ENCODE data around the gene PPFIA3.
A peak's percentile ranks its signal among the peaks of the same experiment; 100 is the strongest.
"Not testable (repeated sequence)": the region's sequence is repeated elsewhere in the genome, so short reads cannot be mapped to it uniquely, and the experiment has no call there.

PPFIA3 gene

GRCh38 chr19:49103331-49104085 is 15.8 kb upstream of the PPFIA3 start:
- DNase-seq = no peak

GRCh38 chr19:49104229-49104864 is 15.0 kb upstream of the PPFIA3 start:
- no peak for DNase-seq

GRCh38 chr19:49106648-49107135 is 12.7 kb upstream of the PPFIA3 start:
- no peak for DNase-seq

GRCh38 chr19:49107625-49108459 is 11.5 kb upstream of the PPFIA3 start:
- no peak for DNase-seq

GRCh38 chr19:49109051-49109450 is 10.3 kb upstream of the PPFIA3 start:
- DNase-seq = no peak

GRCh38 chr19:49109569-49110233 is 9.6 kb upstream of the PPFIA3 start:
- DNase-seq = no peak

- DNase-seq = no peak
These were observed 8.8 kb upstream of the PPFIA3 start for GRCh38 chr19:49110567-49110966.

GRCh38 chr19:49111218-49111998 is 7.9 kb upstream of the PPFIA3 start:
- no peak for DNase-seq

- peak; percentile 26 for DNase-seq
These were observed 5.3 kb upstream of the PPFIA3 start, which contains the start of gene LIN7B for GRCh38 chr19:49113762-49114629. LIN7B (plus strand) TSS chr19:49114370; CDS start chr19:49114405, 35 bp downstream.

- no peak for DNase-seq
These were observed 4.5 kb upstream of the PPFIA3 start for GRCh38 chr19:49114630-49115363.

GRCh38 chr19:49116544-49116943 is 2.8 kb upstream of the PPFIA3 start:
- DNase-seq = no peak

- DNase-seq = no peak
These were observed 1.4 kb upstream of the PPFIA3 start for GRCh38 chr19:49117677-49118564.

GRCh38 chr19:49118565-49119410 is 556 bp upstream of the PPFIA3 start, which contains the start of gene C19orf73:
C19orf73 (minus strand) TSS chr19:49119143; CDS start chr19:49119022, 121 bp downstream.
- DNase-seq = peak; percentile 83

GRCh38 chr19:49120325-49120683 is 960 bp downstream of the PPFIA3 start:
- DNase-seq = no peak

GRCh38 chr19:49120868-49121267 is 1.5 kb downstream of the PPFIA3 start:
- DNase-seq = no peak

- not testable (repeated sequence) for DNase-seq
These were observed 2.5 kb downstream of the PPFIA3 start for GRCh38 chr19:49121841-49122240.

GRCh38 chr19:49123285-49123684 is 3.9 kb downstream of the PPFIA3 start:
- DNase-seq = not testable (repeated sequence)
